Right lobe of liver (tissue), 6 donors: ENCODE results near the gene SLC22A6. TPM values are rescaled to one million over a fixed set of nuclear protein-coding genes. Genes with fewer than 3 reads are reported as not detected.

ENCODE experiments used
- ATAC-seq, 4 donors: fragments of 200-7000 bp; cut with Tn5 transposase; one replicate each; pipeline ENCODE4 v1.9.1; 2020; ENCODE audit warnings: mild to moderate bottlenecking in 4 of 4, moderate library complexity in 4 of 4
- DNase-seq, 3 donors: peaks; one replicate each; pipeline ENCODE4 v3.0.0-alpha.2; 2020
- H3K27ac ChIP-seq, 3 donors: fragments of 200-600 bp; one replicate each; pipeline ENCODE4 v1.8.0; 2022
- H3K27me3 ChIP-seq, 2 donors: fragments of 200-600 bp; one replicate each; pipeline ENCODE4 v1.8.0; 2022
- H3K36me3 ChIP-seq, 4 donors: fragments of 200-600 bp; sonication (generic) in 1 of 4; one replicate each; pipeline versions ENCODE4 v1.5.1 to v1.8.0; 2017 to 2022; ENCODE audit warnings: control low read depth in 1 of 4
- H3K4me1 ChIP-seq, 4 donors: fragments of 200-600 bp; sonication (generic) in 1 of 4; one replicate each; pipeline versions ENCODE4 v1.5.1 to v1.8.0; 2017 to 2022; ENCODE audit warnings: control low read depth in 1 of 4
- H3K4me3 ChIP-seq, 3 donors: fragments of 200-600 bp; one replicate each; pipeline ENCODE4 v1.8.0; 2022
- H3K9me3 ChIP-seq, 4 donors: fragments of 200-600 bp; sonication (generic) in 1 of 4; one replicate each; pipeline versions ENCODE4 v1.5.1 to v1.8.0; 2017 to 2022; ENCODE audit warnings: control low read depth in 1 of 4
- CTCF ChIP-seq, 4 donors: fragments of 200-600 bp in 3 of 4; fragments of 450-650 bp in 1 of 4; IDR thresholded peaks; one replicate each; pipeline versions ENCODE4 v1.5.1 to v1.8.0; 2016 to 2022; ENCODE audit warnings: antibody characterized with exemption in 4 of 4, mild to moderate bottlenecking in 2 of 4
- POLR2A ChIP-seq: fragments of 450-650 bp; IDR thresholded peaks from one replicate; pipeline ENCODE4 v1.6.1; 2017; ENCODE audit warnings: antibody characterized with exemption, mild to moderate bottlenecking
- WGBS: methylation state at CpG from one replicate; pipeline ENCODE4 v1.1.6; 2018; ENCODE audit warnings: low coverage, low lambda C conversion rate; ENCODE audit not compliant: insufficient coverage; ENCODE audit errors: missing lambda C conversion rate; 5-methylcytosine and 5-hydroxymethylcytosine counted together
- intact Hi-C, 2 donors: fragments of 100-400 bp; cut with DNase I; formaldehyde crosslinking; loops; one replicate each; pipeline versions ENCODE4 v1.11.2 to v1.14.1; 2022
- total RNA-seq, 6 experiments: library from RNA; depleted of rRNA in 2 of 6; stranded (reverse); fragments of >200 nt in 2 of 6; fragmentation: NEBNext Ultra II Directional in 3 of 6; extraction: Animal tissue kit (Norgen Biotek cat#: 25700) in 3 of 6; gene quantifications; one replicate each; pipeline versions ENCODE4 v1.1.0 to v1.2.4, GENCODE V29; 2016 to 2023
- donor health status: DM: no; HTN: yes; CAD: no.
- donor health status: DM: no; HTN: no; CAD: no.
- donor health status: DM: no; HTN: no; CAD: no.
- donor health status: DM: no; HTN: yes; CAD: no.
- donor health status: DM: no; HTN: yes; CAD: no.

Gene SLC22A6
- total RNA-seq, 6 experiments from 2014 or later, result not detected

DNA sequence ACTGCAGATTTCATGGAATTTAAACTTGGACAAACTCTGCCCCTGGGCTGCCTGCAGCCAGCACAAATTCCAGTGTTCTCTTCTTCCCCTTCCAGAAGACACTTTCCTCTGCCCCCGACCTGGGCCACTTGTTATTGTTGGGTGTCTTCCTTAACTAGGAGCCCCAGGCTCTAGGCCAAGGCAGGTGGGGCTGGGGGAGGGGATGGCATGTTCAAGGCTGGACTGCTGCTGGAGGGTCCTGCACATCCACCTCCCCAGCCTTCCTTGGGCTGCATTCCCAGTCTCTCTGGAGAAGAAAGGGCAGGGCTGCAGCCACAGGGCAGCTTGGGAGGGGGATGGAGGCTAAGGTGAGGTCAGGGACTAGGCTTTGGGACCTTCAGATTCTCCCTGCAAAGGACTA lies 11.5 kb upstream of the SLC22A6 start:
- no peak for TF ChIP-seq POLR2A
- TF ChIP-seq CTCF (IDR thresholded peaks at IDR 0.05), result no peak
- peaks cover 0 to 8% (median 0%) of the 10 kb centered on the region in 4 donors for H3K4me1 ChIP-seq
- H3K36me3 ChIP-seq, result no peaks in the 10 kb centered on the region
- H3K27me3 ChIP-seq, result no peaks in the 10 kb centered on the region
- intact Hi-C loops, result no loop called here
- no peak overlapping the region for H3K27ac ChIP-seq
- no CpG with 5 or more reads among the region's 1 CpG for WGBS
- H3K4me3 ChIP-seq, result no peak overlapping the region
- H3K9me3 ChIP-seq, result no peaks in the 10 kb centered on the region
- ATAC-seq (no peak), DNase-seq (no peak)

- DNase-seq, result no peak
- Histone ChIP-seq H3K4me3 (no peak overlapping the region), H3K36me3 (no peaks in the 10 kb centered on the region), H3K27ac (no peak overlapping the region), H3K27me3 (no peaks in the 10 kb centered on the region), H3K4me1 (peaks cover 0 to 5% (median 0%) of the 10 kb centered on the region in 4 donors), H3K9me3 (no peaks in the 10 kb centered on the region)
- intact Hi-C loops, result no loop called here
- ATAC-seq, result no peak
- TF ChIP-seq CTCF (IDR thresholded peaks at IDR 0.05), result no peak
- no peak for TF ChIP-seq POLR2A
- 50% methylated on average over 4 of the region's 4 CpGs for WGBS
Measured at GRCh38 chr11:62994775-62995174, 10.0 kb upstream of the SLC22A6 start.

DNA sequence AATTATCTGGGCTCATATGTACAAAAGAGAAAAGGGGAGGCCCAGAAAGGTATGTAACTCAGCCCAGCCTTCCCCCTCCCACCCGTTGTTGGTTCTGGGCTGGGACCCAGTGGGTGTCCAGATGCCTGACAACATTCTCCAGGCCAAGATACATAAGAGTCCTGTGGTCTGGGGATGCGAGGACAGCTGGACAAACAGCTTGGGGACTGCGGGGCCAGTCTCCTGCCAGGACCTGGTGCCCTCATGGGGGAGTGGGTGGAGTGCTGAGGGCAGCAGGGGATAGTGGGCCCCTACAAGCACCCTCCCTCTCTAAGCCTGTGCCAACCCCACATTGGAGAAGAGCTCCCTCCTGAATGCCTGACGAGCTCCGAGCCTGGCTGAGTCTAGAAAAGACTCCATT lies 3.5 kb upstream of the SLC22A6 start:
- WGBS, result 55% methylated on average over 4 of the region's 5 CpGs
- intact Hi-C loops, result no loop called here

GRCh38 chr11:62985041-62985750 lies 429 bp upstream of the SLC22A6 start:
- Histone ChIP-seq H3K27ac (no peak overlapping the region), H3K36me3 (no peaks in the 10 kb centered on the region), H3K4me1 (no peaks in the 10 kb centered on the region), H3K27me3 (no peaks in the 10 kb centered on the region), H3K4me3 (no peak overlapping the region), H3K9me3 (no peaks in the 10 kb centered on the region)
- 79% methylated on average over 3 of the region's 3 CpGs for WGBS
- no peak for ATAC-seq
- TF ChIP-seq CTCF (IDR thresholded peaks at IDR 0.05), result no peak
- TF ChIP-seq POLR2A, result no peak
- intact Hi-C loops, result no loop called here
- no peak for DNase-seq

More for the DNA sequence above, 3.5 kb upstream of the SLC22A6 start:
- ATAC-seq (no peak), DNase-seq (no peak)
- Histone ChIP-seq H3K27me3 (no peaks in the 10 kb centered on the region), H3K27ac (no peak overlapping the region), H3K36me3 (no peaks in the 10 kb centered on the region), H3K4me3 (no peak overlapping the region), H3K4me1 (no peaks in the 10 kb centered on the region), H3K9me3 (no peaks in the 10 kb centered on the region)
- TF ChIP-seq POLR2A (no peak), CTCF (IDR thresholded peaks at IDR 0.05) (no peak)
